Measurements from ENCODE around the gene GREM1. TPM values are rescaled to one million over a fixed set of nuclear protein-coding genes. Genes with fewer than 3 reads are reported as not detected.

The GREM1 gene
- total RNA-seq, 4 donors from 2014 or later, result 0.79 to 77.3 (median 15.8) TPM

- DNase-seq (ENCODE audit: low spot score) (no peak), ATAC-seq (ENCODE audit: low FRiP score) (no peak)
- TF ChIP-seq CTCF (IDR thresholded peaks at IDR 0.05), result no peak
Observed at GRCh38 chr15:32694222-32694983, 23.4 kb upstream of the GREM1 start.

- DNase-seq (ENCODE audit: low spot score) (no peak), ATAC-seq (ENCODE audit: low FRiP score) (no peak)
- no peak for TF ChIP-seq CTCF (IDR thresholded peaks at IDR 0.05)
Observed at GRCh38 chr15:32698773-32699390, 18.9 kb upstream of the GREM1 start.

- TF ChIP-seq CTCF (IDR thresholded peaks at IDR 0.05), result no peak
- no peak for ATAC-seq (ENCODE audit: low FRiP score)
- no peak for DNase-seq (ENCODE audit: low spot score)
Observed at GRCh38 chr15:32700501-32701150, 17.2 kb upstream of the GREM1 start.

GRCh38 chr15:32701863-32702262, 15.9 kb upstream of the GREM1 start:
- no peak for ATAC-seq (ENCODE audit: low FRiP score)
- TF ChIP-seq CTCF (IDR thresholded peaks at IDR 0.05), result no peak

GRCh38 chr15:32704395-32704981, 13.3 kb upstream of the GREM1 start:
- ATAC-seq (ENCODE audit: low FRiP score), result no peak
- no peak for TF ChIP-seq CTCF (IDR thresholded peaks at IDR 0.05)

More at GRCh38 chr15:32701863-32702262, 15.9 kb upstream of the GREM1 start:
- DNase-seq (ENCODE audit: low spot score), result no peak

GRCh38 chr15:32705446-32705845, 12.4 kb upstream of the GREM1 start:
- no peak for DNase-seq (ENCODE audit: low spot score)
- ATAC-seq (ENCODE audit: low FRiP score), result no peak
- no peak for TF ChIP-seq CTCF (IDR thresholded peaks at IDR 0.05)

More at GRCh38 chr15:32704395-32704981, 13.3 kb upstream of the GREM1 start:
- DNase-seq (ENCODE audit: low spot score), result no peak

All from omental fat pad (tissue), 4 donors.